GM21423 (cell line): ENCODE measurements around the gene ADARB1.

Source experiments
- ATAC-seq: cut with Tn5 transposase; IDR thresholded peaks from one replicate; pipeline ENCODE4 v1.9.1; 2021; ENCODE audit warnings: mild to moderate bottlenecking, moderate library complexity; ENCODE audit not compliant: unreplicated experiment

Gene ADARB1

GRCh38 chr21:45073301-45074047 lies 906 bp upstream of the ADARB1 start:
- ATAC-seq: no peak

GRCh38 chr21:45074818-45075595 lies 627 bp downstream of the ADARB1 start:
- no peak for ATAC-seq

- ATAC-seq: no peak
These were observed 1.3 kb downstream of the ADARB1 start for GRCh38 chr21:45075596-45076244.

GRCh38 chr21:45076245-45076711 lies 1.9 kb downstream of the ADARB1 start:
- ATAC-seq: no peak

GRCh38 chr21:45078371-45078770 lies 4.0 kb downstream of the ADARB1 start:
- ATAC-seq: no peak

- no peak for ATAC-seq
These were observed 4.5 kb downstream of the ADARB1 start for GRCh38 chr21:45078877-45079281.

GRCh38 chr21:45079351-45079750 lies 5.0 kb downstream of the ADARB1 start:
- no peak for ATAC-seq

GRCh38 chr21:45080232-45080631 lies 5.9 kb downstream of the ADARB1 start:
- no peak for ATAC-seq

- no peak for ATAC-seq
These were observed 6.4 kb downstream of the ADARB1 start for GRCh38 chr21:45080639-45081414.

- no peak for ATAC-seq
These were observed 7.3 kb downstream of the ADARB1 start for GRCh38 chr21:45081636-45082035.

GRCh38 chr21:45082736-45083135 lies 8.4 kb downstream of the ADARB1 start:
- ATAC-seq: no peak

GRCh38 chr21:45084121-45084520 lies 9.7 kb downstream of the ADARB1 start:
- no peak for ATAC-seq

- no peak for ATAC-seq
These were observed 10.6 kb downstream of the ADARB1 start for GRCh38 chr21:45084881-45085536.

GRCh38 chr21:45085700-45086099 lies 11.3 kb downstream of the ADARB1 start:
- no peak for ATAC-seq

- no peak for ATAC-seq
These were observed 12.1 kb downstream of the ADARB1 start for GRCh38 chr21:45086337-45086958.

GRCh38 chr21:45087022-45087823 lies 12.8 kb downstream of the ADARB1 start:
- no peak for ATAC-seq

GRCh38 chr21:45088116-45088515 lies 13.7 kb downstream of the ADARB1 start:
- ATAC-seq: no peak

GRCh38 chr21:45088729-45089128 lies 14.3 kb downstream of the ADARB1 start:
- no peak for ATAC-seq

- no peak for ATAC-seq
These were observed 15.6 kb downstream of the ADARB1 start for GRCh38 chr21:45089964-45090363.
